Mucosa of gallbladder (tissue), 1 donor: ENCODE measurements around the gene SCRG1. TPM values are rescaled to one million over a fixed set of nuclear protein-coding genes. Genes with fewer than 3 reads are reported as not detected.
A peak's percentile ranks its signal among the peaks of the same experiment; 100 is the strongest.

Experiments
- DNase-seq: peaks from one replicate; pipeline ENCODE4 v3.0.0-alpha.2; 2020; ENCODE audit warnings: low spot score
- total RNA-seq: library from RNA; stranded (reverse); gene quantifications from one replicate; pipeline ENCODE4 v1.2.1, GENCODE V29; 2021
- donor health status: DM: no; HTN: no; CAD: no.

The SCRG1 gene
- total RNA-seq, 1 donor from 2014 or later, result 8.4 TPM

DNA sequence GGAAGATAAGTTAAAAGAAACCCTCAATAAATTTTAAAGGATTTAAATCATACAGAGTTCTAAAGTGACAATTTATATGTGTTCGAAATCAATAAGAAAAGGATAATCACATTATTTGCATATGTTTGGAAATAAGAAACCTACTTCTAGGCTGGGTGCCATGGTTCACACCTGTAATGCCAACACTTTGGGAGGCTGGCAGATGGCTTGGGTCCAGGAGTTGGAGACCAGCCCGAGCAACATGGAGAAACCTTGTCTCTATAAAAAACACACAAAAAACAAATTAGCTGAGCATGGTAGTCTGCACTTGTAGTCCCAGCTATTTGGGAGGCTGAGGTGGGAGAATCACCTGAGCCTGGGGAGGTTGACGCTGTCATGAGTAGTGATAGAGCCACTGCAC is 36.2 kb downstream of the SCRG1 start:
- no peak for DNase-seq

DNA sequence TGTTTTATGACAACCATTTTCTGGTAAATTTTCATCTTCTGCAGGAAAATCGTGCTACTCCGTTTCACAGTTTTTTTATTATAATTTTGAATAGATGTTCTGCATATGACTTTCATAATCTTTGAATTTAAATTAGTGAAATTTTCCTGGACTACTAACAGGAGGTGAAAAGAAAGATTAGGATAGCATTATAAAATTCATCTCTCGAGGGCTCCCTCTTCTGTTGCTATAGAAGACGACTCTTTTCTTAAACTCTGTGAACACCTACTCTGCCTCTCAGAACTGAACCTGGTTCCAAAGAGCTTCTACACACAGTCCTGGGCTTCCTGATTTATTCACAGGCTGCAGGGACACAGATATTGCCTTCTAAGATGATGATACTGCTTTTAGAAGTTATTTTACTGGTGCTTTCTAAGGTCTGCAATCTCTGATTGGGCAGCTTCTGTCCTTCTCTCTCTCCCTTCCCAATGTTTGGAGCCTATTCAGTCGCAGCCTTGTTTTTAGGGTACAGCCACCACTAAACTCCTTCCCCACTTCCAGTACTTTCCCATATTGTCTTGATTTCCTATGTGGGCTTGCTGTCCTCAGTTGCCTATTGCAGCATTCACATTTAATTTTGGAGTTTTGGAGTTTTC is 38.2 kb downstream of the SCRG1 start:
- DNase-seq, result no peak

- DNase-seq, result no peak
Measured at GRCh38 chr4:173357939-173358338, 41.0 kb downstream of the SCRG1 start.

DNA sequence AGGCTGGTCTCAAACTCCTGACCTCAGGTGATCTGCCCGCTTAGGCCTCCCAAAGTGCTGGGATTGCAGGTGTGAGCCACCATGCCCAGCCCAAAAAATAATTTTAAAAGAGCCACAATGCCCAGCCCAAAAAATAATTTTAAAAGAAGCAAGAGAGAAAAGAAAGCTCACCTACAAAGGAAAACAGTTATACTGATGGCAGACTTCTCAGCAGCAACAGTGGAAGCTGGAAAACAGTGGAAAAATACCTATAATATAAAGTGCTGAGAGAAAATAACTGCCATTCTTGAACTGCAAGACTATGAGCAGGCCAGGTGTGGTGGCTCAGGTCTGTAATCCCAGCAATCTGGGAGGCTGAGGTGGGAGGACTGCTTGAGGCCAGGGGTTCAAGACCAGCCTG is 51.4 kb downstream of the SCRG1 start:
- no peak for DNase-seq

GRCh38 chr4:173346074-173346473 is 52.8 kb downstream of the SCRG1 start:
- DNase-seq, result no peak

DNA sequence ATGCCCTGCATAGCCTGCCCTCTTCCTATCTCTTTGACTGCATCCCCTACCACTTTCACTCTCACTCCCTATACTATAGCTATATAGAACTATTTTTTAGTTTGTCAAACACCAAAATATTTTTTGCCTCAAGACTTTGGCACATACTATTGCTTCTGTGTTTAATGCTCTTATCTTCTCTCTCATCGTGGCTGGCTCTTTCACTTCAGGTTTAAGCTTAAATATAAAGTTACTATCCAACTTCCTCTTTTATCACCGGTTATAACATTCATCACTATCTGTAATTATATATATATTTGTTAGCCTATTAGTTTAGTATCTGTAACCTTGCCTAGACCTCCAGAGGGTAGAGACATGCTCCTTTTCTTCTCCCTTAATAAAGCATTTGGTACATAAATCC is 53.3 kb downstream of the SCRG1 start:
- DNase-seq, result no peak

GRCh38 chr4:173343832-173344397 is 55.0 kb downstream of the SCRG1 start:
- no peak for DNase-seq

DNA sequence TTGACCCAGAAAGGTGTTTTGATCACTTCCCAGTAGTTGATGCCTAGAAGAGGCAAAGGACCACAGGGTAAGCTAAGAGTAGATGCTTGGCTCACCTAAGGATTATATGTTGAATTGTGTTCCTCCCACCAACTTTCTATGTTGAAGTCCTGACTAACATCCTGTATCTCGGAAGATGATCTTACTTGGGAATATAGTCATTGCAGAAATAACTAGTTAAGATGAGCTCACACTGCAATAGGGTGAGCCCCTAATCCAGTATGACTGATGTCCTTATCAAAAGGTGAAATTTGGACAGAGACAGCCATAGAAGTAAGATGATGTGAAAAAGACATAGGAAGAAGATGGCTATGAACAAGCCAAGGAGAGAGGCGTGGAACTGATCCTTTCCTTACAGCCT is 61.5 kb downstream of the SCRG1 start:
- DNase-seq, result no peak

- DNase-seq, result peak; percentile 46
Measured at GRCh38 chr4:173334891-173335752, 63.8 kb downstream of the SCRG1 start.

Other genes with a start within 250 kb of the SCRG1 start
- 45.3 TPM for gene GALNT7, start 230.3 kb downstream of the SCRG1 start, total RNA-seq
- gene HMGB2, start 64.8 kb downstream of the SCRG1 start, total RNA-seq, result 39.1 TPM
- 16.4 TPM for gene SAP30, start 28.2 kb downstream of the SCRG1 start, total RNA-seq
- gene HAND2, start 131.1 kb upstream of the SCRG1 start, total RNA-seq, result 104 TPM